ENCODE measurements around the gene GRN.
"Not testable (repeated sequence)": the region's sequence is repeated elsewhere in the genome, so short reads cannot be mapped to it uniquely, and the experiment has no call there.

Gene GRN

DNA sequence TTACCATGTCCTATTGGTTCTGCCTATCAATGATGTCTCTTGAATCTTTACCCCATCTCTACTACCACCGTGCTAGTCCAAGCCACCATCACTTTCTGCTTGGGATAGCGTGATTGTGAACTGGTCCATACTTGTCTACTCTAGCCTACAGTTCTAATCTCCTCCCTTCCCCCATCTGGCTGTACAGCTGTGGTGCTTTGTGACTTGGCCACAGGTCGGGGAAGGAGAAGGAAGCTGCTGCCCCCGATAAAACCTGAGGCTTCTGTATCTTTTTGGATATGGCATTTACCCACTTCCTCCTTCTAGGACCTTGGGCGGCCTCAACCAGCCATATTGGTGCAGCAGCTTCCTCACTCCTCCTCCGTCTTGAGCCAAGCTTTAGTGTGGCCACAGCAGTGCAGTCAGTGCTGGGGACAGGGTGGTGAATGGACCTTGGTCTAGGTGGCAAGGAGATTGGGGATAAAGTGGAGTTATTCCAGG lies 44.7 kb downstream of the GRN start:
- DNase-seq: peak in 1 of 42 donors; percentile 21
- intact Hi-C loops (cut with DNase I): no loop called here

DNA sequence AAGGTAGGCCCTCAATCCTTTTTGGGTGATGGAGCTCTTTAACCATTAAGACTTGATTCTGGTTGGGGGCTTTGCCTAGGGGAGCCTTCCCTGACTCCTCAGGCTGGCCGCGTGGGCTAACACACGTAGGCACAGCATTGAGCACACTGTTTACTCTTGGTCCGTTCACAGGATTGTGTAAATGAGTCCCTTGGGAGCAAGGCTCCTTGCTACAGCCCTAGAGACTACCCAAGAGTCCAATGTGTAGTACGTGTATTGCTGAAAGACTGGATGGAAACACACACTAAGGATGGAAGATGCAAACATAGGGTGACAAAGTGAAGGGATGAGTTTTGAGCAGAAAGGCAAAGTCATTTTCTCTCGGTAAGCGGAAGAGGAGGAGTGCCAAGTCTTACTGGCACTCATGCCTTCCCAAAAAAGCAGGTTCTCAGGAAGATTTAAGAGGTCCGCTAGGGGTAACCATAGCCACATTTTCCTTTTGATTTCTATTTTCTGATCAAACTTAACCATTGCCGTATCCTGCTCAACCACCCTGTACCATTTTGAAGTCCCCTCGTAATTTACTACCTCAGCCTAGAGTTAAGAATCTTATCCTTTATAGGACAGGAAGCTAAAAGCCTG lies 45.3 kb downstream of the GRN start:
- intact Hi-C loops (cut with DNase I): no loop called here
- peak in 1 of 42 donors; percentile 6 for DNase-seq

GRCh38 chr17:44394112-44394511 lies 49.0 kb downstream of the GRN start:
- DNase-seq; intact Hi-C loops (cut with DNase I): not testable (repeated sequence)

DNA sequence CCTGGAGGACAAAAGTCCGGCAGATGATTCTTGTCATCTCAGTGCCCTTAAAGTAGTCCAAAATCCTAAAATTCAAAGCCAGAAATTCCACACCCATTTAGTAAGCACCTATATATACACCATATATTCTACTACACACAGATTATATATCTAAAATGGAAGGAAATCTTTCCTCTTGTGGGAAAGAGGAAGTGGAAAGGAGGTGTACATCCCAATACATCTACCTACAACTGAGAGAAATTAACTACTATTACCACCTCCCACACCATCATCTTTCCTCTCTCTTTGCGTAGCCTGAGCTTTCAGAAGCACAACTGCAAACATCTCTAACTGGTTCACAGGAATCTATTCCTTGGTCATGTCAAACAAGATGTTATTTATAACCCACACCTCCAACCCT lies 49.7 kb downstream of the GRN start:
- peak in 1 of 42 donors; percentile 7 for DNase-seq
- intact Hi-C loops (cut with DNase I): no loop called here

GRCh38 chr17:44396946-44397345 lies 51.8 kb downstream of the GRN start:
- intact Hi-C loops (cut with DNase I): no loop called here
- no peak for DNase-seq

DNA sequence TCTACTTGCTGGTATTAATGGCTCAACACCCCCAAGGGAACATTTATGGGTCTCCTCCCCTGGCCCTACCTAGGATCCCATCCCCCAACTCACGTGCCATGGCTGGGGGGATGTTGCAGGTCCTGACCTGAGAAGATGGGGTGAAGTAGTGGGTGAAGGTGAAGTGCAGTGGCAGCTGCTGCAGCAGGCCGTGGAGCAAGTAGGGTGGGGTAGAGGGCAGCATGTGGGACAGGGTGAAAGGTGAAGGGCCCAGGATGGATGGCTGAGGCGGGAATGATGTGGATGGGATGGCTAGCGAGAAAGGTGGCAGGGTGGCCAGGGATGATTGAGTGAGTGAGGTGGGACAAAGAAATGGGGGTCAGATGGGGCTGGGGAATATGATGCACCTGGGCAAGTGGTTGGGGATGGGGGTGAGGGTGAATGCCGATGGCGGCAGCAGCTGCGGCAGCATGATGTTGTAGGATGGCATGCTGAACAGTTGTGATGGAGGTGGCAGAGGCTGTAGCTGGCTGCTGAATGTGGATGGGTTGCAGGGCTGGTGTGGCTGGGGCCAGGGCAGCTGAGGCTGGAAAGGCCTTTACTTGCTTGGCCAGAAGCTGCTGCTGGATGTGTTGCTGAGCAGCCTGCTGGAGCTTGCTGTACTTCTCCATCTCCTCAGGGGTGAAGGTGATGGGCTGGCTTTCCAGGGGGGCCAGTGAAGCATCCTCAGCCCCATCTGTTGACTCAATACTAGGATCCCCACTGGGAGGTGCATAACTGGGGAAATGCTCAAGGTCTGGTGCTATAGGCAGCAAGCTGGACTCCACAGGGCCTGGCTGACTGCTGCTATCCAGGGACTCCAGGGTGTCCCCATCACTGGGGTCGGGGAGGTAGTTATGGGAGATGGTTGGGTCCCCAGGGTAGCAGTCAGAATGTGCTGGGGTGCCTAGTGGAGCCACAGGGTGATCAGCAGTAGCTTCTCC lies 52.7 kb downstream of the GRN start:
- DNase-seq: no peak
- intact Hi-C loops (cut with DNase I): no loop called here

GRCh38 chr17:44398692-44399691 lies 53.9 kb downstream of the GRN start:
- intact Hi-C loops (cut with DNase I): no loop called here
- DNase-seq: peak; percentile 31 to 88 (median 64)

DNA sequence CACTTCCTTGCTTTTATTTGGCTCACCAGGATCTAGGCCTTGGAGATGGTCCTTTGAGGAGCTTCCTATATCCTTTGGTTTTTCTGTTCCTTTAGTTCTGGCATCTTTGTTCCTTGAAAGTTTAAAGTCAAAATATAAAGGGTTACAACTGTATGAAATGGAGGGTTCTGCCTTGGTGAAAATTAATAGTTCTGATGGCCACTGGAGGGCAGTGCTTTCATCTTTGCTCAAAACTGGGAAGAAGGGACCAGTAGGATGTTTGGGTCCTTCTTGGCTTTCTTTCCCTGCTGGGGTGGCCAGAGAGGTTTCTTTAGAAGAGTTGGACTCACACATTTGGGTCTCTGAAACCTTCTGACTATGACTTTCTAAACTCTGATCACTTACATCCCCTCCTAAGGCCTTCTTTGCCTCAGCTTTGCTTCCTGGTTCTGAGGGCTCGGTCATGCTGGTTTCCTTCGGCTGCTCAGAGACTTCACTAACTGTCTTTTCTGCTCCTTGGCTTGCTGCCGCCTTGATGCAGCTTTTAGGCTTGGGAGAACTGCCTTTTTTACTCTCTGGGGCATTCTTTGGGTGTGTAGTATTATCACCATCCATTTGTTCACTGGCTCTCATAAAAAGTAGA lies 55.2 kb downstream of the GRN start:
- intact Hi-C loops (cut with DNase I): no loop called here
- peak in 1 of 42 donors; percentile 16 for DNase-seq

Data from head of caudate nucleus (tissue), 42 donors.